ENCODE measurements around the gene ASAH2. TPM values are rescaled to one million over a fixed set of nuclear protein-coding genes. Genes with fewer than 3 reads are reported as not detected.

Gene ASAH2
- total and polyA plus RNA-seq, 2 of the 13 experiments (the other 11 are each of a cell fraction or from before 2014, with no cell fraction given) = 16.0 to 17.9 TPM

- peak; percentile 99 for TF ChIP-seq ZNF710 (CRISPR knock-in tag; IDR thresholded peaks at IDR 0.05; ENCODE audit: borderline replicate concordance)
- 0 out of 2 replicates have a peak, but pooled peaks have one; percentile 49 for TF ChIP-seq SMARCC2 (IDR thresholded peaks at IDR 0.05)
- 0 out of 4 replicates have a peak, but pooled peaks of 1 of the 2 experiments have one; percentile 35 for TF ChIP-seq REST (IDR thresholded peaks at IDR 0.05; ENCODE audit: borderline replicate concordance in 1 of 2, low read depth in 1 of 2, low read length in 2 of 2)
- TF ChIP-seq HHEX (CRISPR knock-in tag; IDR thresholded peaks at IDR 0.05) = peak; percentile 88
- no peak for TF ChIP-seq CERS6 (CRISPR knock-in tag; IDR thresholded peaks at IDR 0.05)
- TF ChIP-seq TBX2 (CRISPR knock-in tag; IDR thresholded peaks at IDR 0.05; ENCODE audit: borderline replicate concordance) = peak; percentile 99
- peak; percentile 100 for TF ChIP-seq SOX13 (IDR thresholded peaks at IDR 0.05)
- TF ChIP-seq SOX13 (CRISPR knock-in tag; conservative IDR thresholded peaks at IDR 0.05 in 1 of 2, IDR thresholded peaks at IDR 0.05 in 1 of 2) = peak in 1 of 2 experiments; percentile 100; a peak in 2 of 4 replicates
- peak; percentile 98 for TF ChIP-seq HMG20A (CRISPR knock-in tag; IDR thresholded peaks at IDR 0.05; ENCODE audit: borderline replicate concordance)
- TF ChIP-seq ZNF280D (CRISPR knock-in tag; IDR thresholded peaks at IDR 0.05) = 0 out of 2 replicates have a peak, but pooled peaks have one; percentile 68
- TF ChIP-seq IKZF5 (CRISPR knock-in tag; IDR thresholded peaks at IDR 0.05) = peak; percentile 88
- no peak for TF ChIP-seq ZNF740 (CRISPR knock-in tag; IDR thresholded peaks at IDR 0.05)
- TF ChIP-seq THRA (CRISPR knock-in tag; IDR thresholded peaks at IDR 0.05; ENCODE audit: borderline replicate concordance) = 0 out of 2 replicates have a peak, but pooled peaks have one; percentile 70
- no peak for TF ChIP-seq PLRG1 (conservative IDR thresholded peaks at IDR 0.05)
- TF ChIP-seq RFX5 (IDR thresholded peaks at IDR 0.05; ENCODE audit: low read depth, low read length) = no peak
- TF ChIP-seq SAP130 (CRISPR knock-in tag; IDR thresholded peaks at IDR 0.05; ENCODE audit: low read depth) = peak; percentile 83
- TF ChIP-seq ZSCAN31 (CRISPR knock-in tag; IDR thresholded peaks at IDR 0.05; ENCODE audit: low read depth) = peak; percentile 32; the same call in 1 of the 2 replicates
Measured at GRCh38 chr10:50234486-50234885, 16.8 kb downstream of the ASAH2 start (continued).

Data from HepG2 (cell line).